ENCODE data around the gene DST.

The DST gene

DNA sequence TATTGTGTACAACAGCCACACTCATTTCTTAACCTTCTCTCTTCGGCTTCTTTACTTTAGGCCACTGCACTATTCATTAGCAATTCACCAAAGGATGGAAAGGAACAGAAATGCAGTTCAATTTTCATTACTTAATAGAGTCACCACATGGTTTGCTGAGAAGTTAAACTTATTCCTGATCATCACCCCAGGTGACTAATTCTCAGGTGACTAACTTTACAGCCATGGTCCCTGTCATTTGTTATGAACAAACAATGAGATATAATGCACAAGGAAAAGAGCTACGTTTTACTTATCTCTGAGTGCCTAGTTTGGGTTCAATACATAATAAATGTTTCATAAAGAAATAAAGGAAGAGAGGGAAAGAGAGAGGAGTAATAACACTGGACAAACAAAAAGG is 45.8 kb upstream of the DST start:
- H3K4me3 ChIP-seq (replicated peaks in 1 of 2; ENCODE audit: low read depth in 2 of 2, low read length in 2 of 2) = no peak overlapping the region
- DNase-seq (ENCODE audit: low read depth in 2 of 2) = peak in 1 of 2 donors; percentile 50
- TF ChIP-seq, protein P1, sequence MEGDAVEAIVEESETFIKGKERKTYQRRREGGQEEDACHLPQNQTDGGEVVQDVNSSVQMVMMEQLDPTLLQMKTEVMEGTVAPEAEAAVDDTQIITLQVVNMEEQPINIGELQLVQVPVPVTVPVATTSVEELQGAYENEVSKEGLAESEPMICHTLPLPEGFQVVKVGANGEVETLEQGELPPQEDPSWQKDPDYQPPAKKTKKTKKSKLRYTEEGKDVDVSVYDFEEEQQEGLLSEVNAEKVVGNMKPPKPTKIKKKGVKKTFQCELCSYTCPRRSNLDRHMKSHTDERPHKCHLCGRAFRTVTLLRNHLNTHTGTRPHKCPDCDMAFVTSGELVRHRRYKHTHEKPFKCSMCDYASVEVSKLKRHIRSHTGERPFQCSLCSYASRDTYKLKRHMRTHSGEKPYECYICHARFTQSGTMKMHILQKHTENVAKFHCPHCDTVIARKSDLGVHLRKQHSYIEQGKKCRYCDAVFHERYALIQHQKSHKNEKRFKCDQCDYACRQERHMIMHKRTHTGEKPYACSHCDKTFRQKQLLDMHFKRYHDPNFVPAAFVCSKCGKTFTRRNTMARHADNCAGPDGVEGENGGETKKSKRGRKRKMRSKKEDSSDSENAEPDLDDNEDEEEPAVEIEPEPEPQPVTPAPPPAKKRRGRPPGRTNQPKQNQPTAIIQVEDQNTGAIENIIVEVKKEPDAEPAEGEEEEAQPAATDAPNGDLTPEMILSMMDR (IDR thresholded peaks at IDR 0.05; ENCODE audit: low read depth, low read length) = no peak

DNA sequence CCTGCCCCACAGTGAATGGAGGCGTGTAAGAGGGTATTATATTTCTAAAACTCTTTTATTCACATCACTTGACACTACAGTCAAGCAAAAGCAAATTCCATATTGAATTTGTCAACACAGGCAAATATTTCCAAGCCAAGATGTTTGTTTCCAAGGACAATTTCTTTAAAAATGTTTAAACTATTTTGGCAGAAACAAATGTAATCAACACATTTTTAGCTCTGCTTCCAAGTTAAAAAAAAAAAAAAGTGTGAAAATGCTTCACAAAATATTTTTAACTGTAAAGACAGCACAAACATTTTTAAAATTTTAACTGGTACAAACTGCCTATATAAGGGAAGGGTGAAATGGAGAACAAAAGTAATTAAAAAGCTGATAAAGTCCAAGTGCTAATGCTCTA is 44.9 kb upstream of the DST start:
- DNase-seq (ENCODE audit: low read depth in 2 of 2) = no peak
- no peak overlapping the region for H3K4me3 ChIP-seq (replicated peaks in 1 of 2; ENCODE audit: low read depth in 2 of 2, low read length in 2 of 2)
- TF ChIP-seq, protein P1 (IDR thresholded peaks at IDR 0.05; ENCODE audit: low read depth, low read length) = no peak

DNA sequence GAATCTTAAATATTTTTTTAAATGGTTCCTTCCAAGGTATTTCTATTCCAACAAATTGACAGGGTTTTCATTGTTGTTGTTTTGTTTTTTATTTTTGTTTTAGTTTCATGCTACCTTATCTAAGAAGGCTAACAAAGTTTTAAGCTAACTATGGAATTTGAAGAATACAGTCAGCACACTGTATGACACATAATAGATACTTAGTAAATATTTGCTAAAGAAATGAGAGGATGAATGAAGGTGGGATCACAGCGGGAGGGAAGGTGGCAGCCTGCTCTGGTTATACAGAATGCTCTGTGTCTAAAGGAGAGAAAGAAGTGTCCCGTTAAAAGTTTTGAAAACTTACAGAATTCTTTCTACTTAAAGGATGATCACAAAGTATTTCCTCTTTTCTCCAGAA is 43.7 kb upstream of the DST start:
- DNase-seq (ENCODE audit: low read depth in 2 of 2) = no peak
- TF ChIP-seq, protein P1 (IDR thresholded peaks at IDR 0.05; ENCODE audit: low read depth, low read length) = no peak
- H3K4me3 ChIP-seq (replicated peaks in 1 of 2; ENCODE audit: low read depth in 2 of 2, low read length in 2 of 2) = no peak overlapping the region

DNA sequence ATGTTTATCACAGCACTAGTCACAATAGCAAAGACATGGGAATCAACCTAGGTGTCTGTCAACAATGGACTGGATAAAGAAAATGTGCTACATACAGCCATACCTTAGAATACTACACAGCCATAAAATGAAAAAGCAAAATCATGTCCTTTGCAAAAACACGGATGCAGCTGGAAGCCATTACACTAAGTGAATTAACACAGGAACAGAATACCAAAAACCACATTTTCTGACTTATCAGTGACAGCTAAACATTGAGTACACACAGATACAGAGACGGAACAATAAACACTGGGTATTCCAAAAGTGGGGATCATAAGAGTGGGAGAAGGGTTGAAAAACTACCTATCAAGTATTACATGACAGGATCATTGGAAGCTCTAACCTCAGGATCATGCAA is 43.3 kb upstream of the DST start:
- H3K4me3 ChIP-seq (replicated peaks in 1 of 2; ENCODE audit: low read depth in 2 of 2, low read length in 2 of 2) = no peak overlapping the region
- TF ChIP-seq, protein P1 (IDR thresholded peaks at IDR 0.05; ENCODE audit: low read depth, low read length) = no peak
- DNase-seq (ENCODE audit: low read depth in 2 of 2) = no peak

DNA sequence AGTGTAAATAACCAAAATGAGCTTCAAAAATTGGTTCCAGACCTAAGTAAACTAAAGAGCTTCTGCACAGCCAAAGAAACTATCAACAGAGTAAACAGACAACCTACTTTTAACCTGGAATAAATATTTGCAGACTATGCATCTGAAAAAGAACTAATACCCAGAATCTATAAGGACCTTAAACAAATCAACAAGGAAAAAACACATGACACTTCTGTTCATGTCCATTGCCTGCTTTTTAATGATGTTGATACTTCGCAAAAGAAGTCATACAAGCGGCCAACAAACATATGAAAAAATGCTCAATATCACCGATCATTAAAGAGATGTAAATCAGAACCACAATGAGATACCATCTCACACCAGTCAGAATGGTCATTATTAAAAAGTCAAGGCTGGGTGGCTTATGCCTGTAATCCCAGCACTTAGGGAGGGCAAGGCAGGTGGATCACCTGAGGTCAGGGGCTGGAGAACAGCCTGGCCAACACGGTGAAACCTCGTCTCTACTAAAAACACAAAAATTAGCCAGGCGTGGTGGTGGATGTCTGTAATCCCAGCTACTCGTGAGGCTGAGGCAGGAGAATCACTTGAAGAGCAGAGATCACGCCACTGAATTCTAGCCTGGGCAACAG is 42.5 kb upstream of the DST start:
- H3K4me3 ChIP-seq (replicated peaks in 1 of 2; ENCODE audit: low read depth in 2 of 2, low read length in 2 of 2) = no peak overlapping the region
- TF ChIP-seq, protein P1 (IDR thresholded peaks at IDR 0.05; ENCODE audit: low read depth, low read length) = no peak
- no peak for DNase-seq (ENCODE audit: low read depth in 2 of 2)

DNA sequence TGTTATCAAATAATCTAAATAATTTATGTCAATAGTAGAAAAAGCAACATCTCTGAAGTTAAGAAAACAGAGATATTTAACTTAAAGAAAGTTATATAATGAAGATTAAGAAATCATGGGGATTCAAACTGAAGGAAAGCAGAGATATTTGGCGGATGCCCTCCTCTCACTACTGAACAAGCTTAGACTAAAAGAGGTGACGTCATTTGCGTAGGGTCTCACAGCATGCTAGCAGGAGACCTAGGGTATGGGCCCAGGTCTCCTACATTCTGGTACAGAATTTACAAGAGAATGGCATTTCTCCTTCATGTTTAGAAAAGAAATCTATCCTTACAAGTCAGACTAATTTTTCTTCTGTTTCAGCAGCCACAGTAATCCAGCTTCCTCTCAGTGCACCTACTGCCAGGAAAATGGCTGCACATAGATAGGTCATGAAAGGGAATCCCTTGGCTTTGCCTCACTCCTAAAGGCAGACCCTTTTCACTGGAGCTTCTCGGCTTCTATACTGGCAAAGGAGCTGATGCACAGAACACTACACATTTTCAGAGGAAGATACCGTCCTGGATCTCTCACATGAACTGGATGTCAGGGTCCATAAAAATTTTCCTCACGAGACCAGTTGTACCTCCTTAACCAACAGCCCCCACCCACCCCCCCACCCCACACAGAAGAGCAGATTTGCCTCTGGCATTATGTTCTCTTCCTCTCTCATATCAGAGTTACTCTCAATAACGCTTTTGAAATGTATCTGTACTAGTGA is 41.8 kb upstream of the DST start:
- no peak for DNase-seq (ENCODE audit: low read depth in 2 of 2)
- TF ChIP-seq, protein P1 (IDR thresholded peaks at IDR 0.05; ENCODE audit: low read depth, low read length) = no peak
- H3K4me3 ChIP-seq (replicated peaks in 1 of 2; ENCODE audit: low read depth in 2 of 2, low read length in 2 of 2) = no peak overlapping the region

Measured in cardiac fibroblast (primary cell).